ENCODE results near the gene LMBRD1. TPM values are rescaled to one million over a fixed set of nuclear protein-coding genes. Genes with fewer than 3 reads are reported as not detected.

Gene LMBRD1
- total RNA-seq, 1 donor from 2014 or later = 44.4 TPM

GRCh38 chr6:69761853-69762252 is 35.0 kb downstream of the LMBRD1 start:
- no peaks in the 10 kb centered on the region for H3K4me1 ChIP-seq (ENCODE audit: control insufficient read depth in 3 of 3, insufficient read depth in 3 of 3, low read length in 3 of 3)
- no peaks in the 10 kb centered on the region for H3K36me3 ChIP-seq (ENCODE audit: control insufficient read depth in 3 of 3, insufficient read depth in 3 of 3, low read length in 3 of 3)
- no peak overlapping the region for H3K9ac ChIP-seq (ENCODE audit: low read depth in 1 of 3, low read length in 3 of 3)
- no peaks in the 10 kb centered on the region for H3K27me3 ChIP-seq (ENCODE audit: control insufficient read depth in 3 of 3, insufficient read depth in 3 of 3, low read length in 3 of 3)
- H3K27ac ChIP-seq (ENCODE audit: low read depth, low read length) = no peak overlapping the region
- H3K9me3 ChIP-seq (ENCODE audit: control insufficient read depth in 3 of 3, low read length in 3 of 3) = no peaks in the 10 kb centered on the region
- no peak overlapping the region for H3K4me3 ChIP-seq (ENCODE audit: low read length in 3 of 3)

GRCh38 chr6:69758214-69758613 is 38.6 kb downstream of the LMBRD1 start:
- Histone ChIP-seq H3K9ac (ENCODE audit: low read depth in 1 of 3, low read length in 3 of 3) (no peak overlapping the region), H3K27me3 (ENCODE audit: control insufficient read depth in 3 of 3, insufficient read depth in 3 of 3, low read length in 3 of 3) (no peaks in the 10 kb centered on the region), H3K27ac (ENCODE audit: low read depth, low read length) (no peak overlapping the region), H3K9me3 (ENCODE audit: control insufficient read depth in 3 of 3, low read length in 3 of 3) (peaks cover 0 to 2% (median 0%) of the 10 kb centered on the region in 3 donors), H3K4me3 (ENCODE audit: low read length in 3 of 3) (no peak overlapping the region), H3K4me1 (ENCODE audit: control insufficient read depth in 3 of 3, insufficient read depth in 3 of 3, low read length in 3 of 3) (no peaks in the 10 kb centered on the region), H3K36me3 (ENCODE audit: control insufficient read depth in 3 of 3, insufficient read depth in 3 of 3, low read length in 3 of 3) (no peaks in the 10 kb centered on the region)

- Histone ChIP-seq H3K36me3 (ENCODE audit: control insufficient read depth in 3 of 3, insufficient read depth in 3 of 3, low read length in 3 of 3) (no peaks in the 10 kb centered on the region), H3K27me3 (ENCODE audit: control insufficient read depth in 3 of 3, insufficient read depth in 3 of 3, low read length in 3 of 3) (no peaks in the 10 kb centered on the region), H3K9ac (ENCODE audit: low read depth in 1 of 3, low read length in 3 of 3) (no peak overlapping the region), H3K4me1 (ENCODE audit: control insufficient read depth in 3 of 3, insufficient read depth in 3 of 3, low read length in 3 of 3) (no peaks in the 10 kb centered on the region), H3K27ac (ENCODE audit: low read depth, low read length) (no peak overlapping the region), H3K4me3 (ENCODE audit: low read length in 3 of 3) (no peak overlapping the region), H3K9me3 (ENCODE audit: control insufficient read depth in 3 of 3, low read length in 3 of 3) (peaks cover 0 to 2% (median 0%) of the 10 kb centered on the region in 3 donors)
Measured at GRCh38 chr6:69756907-69757306, 39.9 kb downstream of the LMBRD1 start.

GRCh38 chr6:69756366-69756765 is 40.4 kb downstream of the LMBRD1 start:
- peaks cover 0 to 2% (median 0%) of the 10 kb centered on the region in 3 donors for H3K9me3 ChIP-seq (ENCODE audit: control insufficient read depth in 3 of 3, low read length in 3 of 3)
- H3K27me3 ChIP-seq (ENCODE audit: control insufficient read depth in 3 of 3, insufficient read depth in 3 of 3, low read length in 3 of 3) = no peaks in the 10 kb centered on the region
- H3K27ac ChIP-seq (ENCODE audit: low read depth, low read length) = no peak overlapping the region
- no peaks in the 10 kb centered on the region for H3K36me3 ChIP-seq (ENCODE audit: control insufficient read depth in 3 of 3, insufficient read depth in 3 of 3, low read length in 3 of 3)
- H3K4me1 ChIP-seq (ENCODE audit: control insufficient read depth in 3 of 3, insufficient read depth in 3 of 3, low read length in 3 of 3) = no peaks in the 10 kb centered on the region
- no peak overlapping the region for H3K9ac ChIP-seq (ENCODE audit: low read depth in 1 of 3, low read length in 3 of 3)
- no peak overlapping the region for H3K4me3 ChIP-seq (ENCODE audit: low read length in 3 of 3)

GRCh38 chr6:69735027-69735426 is 61.8 kb downstream of the LMBRD1 start:
- no peaks in the 10 kb centered on the region for H3K27me3 ChIP-seq (ENCODE audit: control insufficient read depth in 3 of 3, insufficient read depth in 3 of 3, low read length in 3 of 3)
- H3K9ac ChIP-seq (ENCODE audit: low read depth in 1 of 3, low read length in 3 of 3) = no peak overlapping the region
- H3K9me3 ChIP-seq (ENCODE audit: control insufficient read depth in 3 of 3, low read length in 3 of 3) = no peaks in the 10 kb centered on the region
- no peak overlapping the region for H3K27ac ChIP-seq (ENCODE audit: low read depth, low read length)
- no peak overlapping the region for H3K4me3 ChIP-seq (ENCODE audit: low read length in 3 of 3)
- H3K4me1 ChIP-seq (ENCODE audit: control insufficient read depth in 3 of 3, insufficient read depth in 3 of 3, low read length in 3 of 3) = peaks cover 0 to 6% (median 6%) of the 10 kb centered on the region in 3 donors
- H3K36me3 ChIP-seq (ENCODE audit: control insufficient read depth in 3 of 3, insufficient read depth in 3 of 3, low read length in 3 of 3) = peaks cover 0 to 2% (median 0%) of the 10 kb centered on the region in 3 donors

- Histone ChIP-seq H3K27ac (ENCODE audit: low read depth, low read length) (no peak overlapping the region), H3K9ac (ENCODE audit: low read depth in 1 of 3, low read length in 3 of 3) (no peak overlapping the region), H3K4me1 (ENCODE audit: control insufficient read depth in 3 of 3, insufficient read depth in 3 of 3, low read length in 3 of 3) (peaks cover 0 to 6% (median 6%) of the 10 kb centered on the region in 3 donors), H3K27me3 (ENCODE audit: control insufficient read depth in 3 of 3, insufficient read depth in 3 of 3, low read length in 3 of 3) (no peaks in the 10 kb centered on the region), H3K4me3 (ENCODE audit: low read length in 3 of 3) (no peak overlapping the region), H3K9me3 (ENCODE audit: control insufficient read depth in 3 of 3, low read length in 3 of 3) (no peaks in the 10 kb centered on the region), H3K36me3 (ENCODE audit: control insufficient read depth in 3 of 3, insufficient read depth in 3 of 3, low read length in 3 of 3) (peaks cover 0 to 2% (median 0%) of the 10 kb centered on the region in 3 donors)
Measured at GRCh38 chr6:69732640-69733039, 64.2 kb downstream of the LMBRD1 start.

GRCh38 chr6:69732045-69732444 is 64.8 kb downstream of the LMBRD1 start:
- no peak overlapping the region for H3K27ac ChIP-seq (ENCODE audit: low read depth, low read length)
- H3K27me3 ChIP-seq (ENCODE audit: control insufficient read depth in 3 of 3, insufficient read depth in 3 of 3, low read length in 3 of 3) = no peaks in the 10 kb centered on the region
- peaks cover 0 to 2% (median 0%) of the 10 kb centered on the region in 3 donors for H3K36me3 ChIP-seq (ENCODE audit: control insufficient read depth in 3 of 3, insufficient read depth in 3 of 3, low read length in 3 of 3)
- no peak overlapping the region for H3K9ac ChIP-seq (ENCODE audit: low read depth in 1 of 3, low read length in 3 of 3)
- peaks cover 0 to 6% (median 6%) of the 10 kb centered on the region in 3 donors for H3K4me1 ChIP-seq (ENCODE audit: control insufficient read depth in 3 of 3, insufficient read depth in 3 of 3, low read length in 3 of 3)
- H3K4me3 ChIP-seq (ENCODE audit: low read length in 3 of 3) = no peak overlapping the region
- no peaks in the 10 kb centered on the region for H3K9me3 ChIP-seq (ENCODE audit: control insufficient read depth in 3 of 3, low read length in 3 of 3)

- H3K27ac ChIP-seq (ENCODE audit: low read depth, low read length) = no peak overlapping the region
- H3K4me1 ChIP-seq (ENCODE audit: control insufficient read depth in 3 of 3, insufficient read depth in 3 of 3, low read length in 3 of 3) = peaks cover 0 to 6% (median 3%) of the 10 kb centered on the region in 3 donors
- peaks cover 0 to 3% (median 0%) of the 10 kb centered on the region in 3 donors for H3K9me3 ChIP-seq (ENCODE audit: control insufficient read depth in 3 of 3, low read length in 3 of 3)
- no peaks in the 10 kb centered on the region for H3K27me3 ChIP-seq (ENCODE audit: control insufficient read depth in 3 of 3, insufficient read depth in 3 of 3, low read length in 3 of 3)
- no peaks in the 10 kb centered on the region for H3K36me3 ChIP-seq (ENCODE audit: control insufficient read depth in 3 of 3, insufficient read depth in 3 of 3, low read length in 3 of 3)
- no peak overlapping the region for H3K4me3 ChIP-seq (ENCODE audit: low read length in 3 of 3)
- H3K9ac ChIP-seq (ENCODE audit: low read depth in 1 of 3, low read length in 3 of 3) = no peak overlapping the region
Measured at GRCh38 chr6:69729870-69730449, 66.8 kb downstream of the LMBRD1 start.

GRCh38 chr6:69722683-69723082 is 74.1 kb downstream of the LMBRD1 start:
- no peak overlapping the region for H3K27ac ChIP-seq (ENCODE audit: low read depth, low read length)
- no peaks in the 10 kb centered on the region for H3K27me3 ChIP-seq (ENCODE audit: control insufficient read depth in 3 of 3, insufficient read depth in 3 of 3, low read length in 3 of 3)
- H3K4me1 ChIP-seq (ENCODE audit: control insufficient read depth in 3 of 3, insufficient read depth in 3 of 3, low read length in 3 of 3) = no peaks in the 10 kb centered on the region
- no peak overlapping the region for H3K9ac ChIP-seq (ENCODE audit: low read depth in 1 of 3, low read length in 3 of 3)
- H3K9me3 ChIP-seq (ENCODE audit: control insufficient read depth in 3 of 3, low read length in 3 of 3) = peaks cover 0 to 3% (median 0%) of the 10 kb centered on the region in 3 donors
- peaks cover 0 to 25% (median 7%) of the 10 kb centered on the region in 3 donors for H3K36me3 ChIP-seq (ENCODE audit: control insufficient read depth in 3 of 3, insufficient read depth in 3 of 3, low read length in 3 of 3)
- H3K4me3 ChIP-seq (ENCODE audit: low read length in 3 of 3) = no peak overlapping the region

GRCh38 chr6:69719602-69720193 is 77.1 kb downstream of the LMBRD1 start:
- no peak overlapping the region for H3K4me3 ChIP-seq (ENCODE audit: low read length in 3 of 3)
- peaks cover 0 to 33% (median 7%) of the 10 kb centered on the region in 3 donors for H3K36me3 ChIP-seq (ENCODE audit: control insufficient read depth in 3 of 3, insufficient read depth in 3 of 3, low read length in 3 of 3)
- no peaks in the 10 kb centered on the region for H3K4me1 ChIP-seq (ENCODE audit: control insufficient read depth in 3 of 3, insufficient read depth in 3 of 3, low read length in 3 of 3)
- H3K27me3 ChIP-seq (ENCODE audit: control insufficient read depth in 3 of 3, insufficient read depth in 3 of 3, low read length in 3 of 3) = no peaks in the 10 kb centered on the region
- H3K27ac ChIP-seq (ENCODE audit: low read depth, low read length) = no peak overlapping the region
- no peaks in the 10 kb centered on the region for H3K9me3 ChIP-seq (ENCODE audit: control insufficient read depth in 3 of 3, low read length in 3 of 3)
- no peak overlapping the region for H3K9ac ChIP-seq (ENCODE audit: low read depth in 1 of 3, low read length in 3 of 3)
